HG03045 (cell line): Measurements from ENCODE around the gene DOK5.

Experiments used
- ATAC-seq: cut with Tn5 transposase; IDR thresholded peaks from one replicate; pipeline ENCODE4 v1.9.1; 2021; ENCODE audit warnings: mild to moderate bottlenecking, moderate library complexity; ENCODE audit not compliant: unreplicated experiment

The DOK5 gene

GRCh38 chr20:54680872-54681619 lies 205.7 kb downstream of the DOK5 start:
- ATAC-seq = no peak

- ATAC-seq = no peak
These were observed 206.5 kb downstream of the DOK5 start for GRCh38 chr20:54681869-54682268.

GRCh38 chr20:54688476-54688875 lies 213.1 kb downstream of the DOK5 start:
- ATAC-seq = no peak

GRCh38 chr20:54690323-54690722 lies 214.9 kb downstream of the DOK5 start:
- no peak for ATAC-seq

- ATAC-seq = no peak
These were observed 215.9 kb downstream of the DOK5 start for GRCh38 chr20:54691327-54691726.

- ATAC-seq = no peak
These were observed 216.9 kb downstream of the DOK5 start for GRCh38 chr20:54692168-54692887.

- no peak for ATAC-seq
These were observed 219.1 kb downstream of the DOK5 start for GRCh38 chr20:54694516-54694915.

- no peak for ATAC-seq
These were observed 223.0 kb downstream of the DOK5 start for GRCh38 chr20:54698373-54698772.
